AG04450 (cell line): Measurements from ENCODE around the gene PACSIN2. TPM values are rescaled to one million over a fixed set of nuclear protein-coding genes. Genes with fewer than 3 reads are reported as not detected.

ENCODE experiments used
- CTCF ChIA-PET: fragments of 300-600, 350-600 bp; formaldehyde crosslinking; extraction: SDS; loops from one replicate; lab custom pipeline; 2022; ENCODE audit warnings: antibody characterized with exemption, inconsistent platforms; lab: Charles Lee
- POLR2A ChIA-PET: fragments of 350-600 bp; formaldehyde crosslinking; extraction: SDS; loops from one replicate; lab custom pipeline; 2021; ENCODE audit warnings: antibody characterized with exemption, inconsistent platforms; lab: Yijun Ruan, JAX
- DNase-seq: peaks from one replicate; pipeline ENCODE4 v3.0.0-alpha.2; 2011; ENCODE audit warnings: low read depth, low spot score
- H3K27ac ChIP-seq: one replicate; pipeline ENCODE4 v1.5.1; 2012; ENCODE audit warnings: low read depth, low read length, control low read depth
- H3K27me3 ChIP-seq: one replicate; pipeline ENCODE4 v1.6.0; 2012; ENCODE audit warnings: low read length; ENCODE audit not compliant: control insufficient read depth, insufficient read depth
- H3K4me3 ChIP-seq: 2 replicates; pipeline ENCODE4 v1.5.1; 2011; ENCODE audit warnings: mild to moderate bottlenecking, low read depth, low read length, control low read depth
- H3K9me3 ChIP-seq: 2 replicates; pipeline ENCODE4 v1.5.1; 2012; ENCODE audit warnings: low read length; ENCODE audit not compliant: control insufficient read depth, insufficient read depth
- CTCF ChIP-seq: IDR thresholded peaks from 2 replicates; pipeline ENCODE4 v1.5.1; 2011; ENCODE audit warnings: low read depth, low read length, control low read depth, inconsistent platforms
- polyA plus RNA-seq: library from polyadenylated mRNA; depleted of rRNA; stranded (reverse); fragments of >200 nt; gene quantifications from 2 replicates; pipeline ENCODE4 v1.2.3, GENCODE V29; 2011

The PACSIN2 gene
- polyA plus RNA-seq, 1 experiment, result 59.6 TPM

GRCh38 chr22:42865536-42865935 lies 149.4 kb downstream of the PACSIN2 start:
- no peak overlapping the region for H3K27ac ChIP-seq
- ChIA-PET CTCF (no interaction called here), POLR2A (no interaction called here)
- no peak for DNase-seq
- H3K4me3 ChIP-seq, result no peak overlapping the region
- no peak for TF ChIP-seq CTCF
- no peaks in the 10 kb centered on the region for H3K27me3 ChIP-seq
- no peaks in the 10 kb centered on the region; the same call in 1 of the 2 replicates for H3K9me3 ChIP-seq

- H3K27me3 ChIP-seq, result no peaks in the 10 kb centered on the region
These were observed 151.5 kb downstream of the PACSIN2 start for GRCh38 chr22:42863349-42863961.

GRCh38 chr22:42862045-42862734 lies 152.8 kb downstream of the PACSIN2 start:
- H3K27ac ChIP-seq, result peak overlapping the region; percentile 47
- H3K4me3 ChIP-seq, result no peak overlapping the region
- DNase-seq, result peak; percentile 38
- H3K9me3 ChIP-seq, result peaks cover 8% of the 10 kb centered on the region; the same call in 1 of the 2 replicates
- ChIA-PET POLR2A (interaction anchor here (0.6 kb wide), 2 partner anchors 40 to 1585 kb away, joined by 4 to 6 read pairs; no protein-coding TSS in a partner anchor), CTCF (no interaction called here)
- no peaks in the 10 kb centered on the region for H3K27me3 ChIP-seq
- no peak for TF ChIP-seq CTCF

More at GRCh38 chr22:42863349-42863961, 151.5 kb downstream of the PACSIN2 start:
- Histone ChIP-seq H3K27ac (peak overlapping the region; percentile 68), H3K4me3 (no peak overlapping the region), H3K9me3 (no peaks in the 10 kb centered on the region; the same call in 1 of the 2 replicates)
- TF ChIP-seq CTCF, result no peak
- POLR2A ChIA-PET, result interaction anchor here (0.7 kb wide), 2 partner anchors 12 to 132 kb away, joined by 4 read pairs; no protein-coding TSS in a partner anchor
- CTCF ChIA-PET, result no interaction called here
- peak; percentile 65 for DNase-seq

- Histone ChIP-seq H3K27me3 (no peaks in the 10 kb centered on the region), H3K4me3 (no peak overlapping the region), H3K9me3 (peaks cover 8% of the 10 kb centered on the region; the same call in 1 of the 2 replicates), H3K27ac (no peak overlapping the region)
- POLR2A ChIA-PET, result no interaction called here
- TF ChIP-seq CTCF, result no peak
- DNase-seq, result no peak
- CTCF ChIA-PET, result no interaction called here
These were observed 154.0 kb downstream of the PACSIN2 start for GRCh38 chr22:42860968-42861367.

GRCh38 chr22:42857845-42858481 lies 157.0 kb downstream of the PACSIN2 start:
- Histone ChIP-seq H3K4me3 (no peak overlapping the region), H3K27me3 (no peaks in the 10 kb centered on the region), H3K9me3 (peaks cover 8% of the 10 kb centered on the region; the same call in 1 of the 2 replicates), H3K27ac (no peak overlapping the region)
- DNase-seq, result no peak
- TF ChIP-seq CTCF, result no peak
- POLR2A ChIA-PET, result no interaction called here
- CTCF ChIA-PET, result interaction anchor here (0.6 kb wide), 1 partner anchor 240 kb away, joined by 3 read pairs; no protein-coding TSS in a partner anchor
